NCI-H748 treated with DMSO at 0.1 percent for 48 hours (cell line): ENCODE results near the gene EFNB2.

Experiments used
- DNase-seq: peaks from one replicate; lab custom pipeline; 2025; lab: John Stamatoyannopoulos, UW

EFNB2 gene

GRCh38 chr13:106449096-106449495 lies 86.4 kb downstream of the EFNB2 start:
- DNase-seq: no peak

- DNase-seq: no peak
These were observed 89.5 kb downstream of the EFNB2 start for GRCh38 chr13:106445996-106446395.

DNA sequence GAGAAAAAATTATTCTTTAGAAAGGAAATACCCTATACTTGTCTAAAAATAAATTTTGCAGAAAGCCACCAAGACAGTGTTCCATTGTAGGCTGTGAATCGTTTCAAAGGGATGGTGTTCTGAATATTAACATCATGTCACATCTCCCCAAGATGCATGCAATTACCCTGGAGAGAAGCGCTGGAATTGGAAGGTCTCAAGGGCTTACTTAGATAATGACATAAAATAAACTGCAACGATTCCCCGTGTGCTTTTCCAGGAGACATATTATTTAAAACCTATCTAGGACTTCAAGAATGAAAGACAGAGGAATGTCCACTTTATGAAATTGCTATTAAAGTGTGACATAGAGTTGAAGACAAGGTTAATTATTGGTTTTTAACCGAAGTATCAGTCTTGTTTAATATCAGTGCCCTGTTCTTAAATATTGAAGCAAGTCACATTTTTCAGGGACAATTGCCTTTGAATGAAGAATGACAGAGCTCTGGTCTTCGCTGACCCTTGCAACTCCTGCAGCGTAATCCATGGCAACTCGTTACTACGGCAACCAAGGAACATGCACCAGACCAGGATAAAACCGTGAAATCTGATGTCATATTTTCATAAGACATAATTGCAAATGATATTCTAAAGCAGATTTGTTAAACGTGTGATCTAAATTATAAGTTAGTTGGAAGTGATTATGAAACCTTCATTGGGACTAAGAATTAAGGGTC lies 91.7 kb downstream of the EFNB2 start:
- DNase-seq: no peak

GRCh38 chr13:106440866-106441265 lies 94.6 kb downstream of the EFNB2 start:
- DNase-seq: no peak
